ENCODE results near the gene CIB4.

The CIB4 gene

GRCh38 chr2:26640781-26641564 is at the start of gene CIB4:
TSS of gene CIB4 (minus strand) at chr2:26641366. CDS start at chr2:26641314, 52 bp downstream.
- DNase-seq (ENCODE audit: low spot score): no peak

GRCh38 chr2:26687801-26688200 is 46.6 kb upstream of the CIB4 start:
- no peak for DNase-seq (ENCODE audit: low spot score)

GRCh38 chr2:26687328-26687727 is 46.2 kb upstream of the CIB4 start:
- no peak for DNase-seq (ENCODE audit: low spot score)

GRCh38 chr2:26685989-26686839 is 45.0 kb upstream of the CIB4 start:
- DNase-seq (ENCODE audit: low spot score): no peak

GRCh38 chr2:26685341-26685740 is 44.2 kb upstream of the CIB4 start:
- no peak for DNase-seq (ENCODE audit: low spot score)

- no peak for DNase-seq (ENCODE audit: low spot score)
These were observed 42.4 kb upstream of the CIB4 start for GRCh38 chr2:26683583-26683982.

- no peak for DNase-seq (ENCODE audit: low spot score)
These were observed 41.0 kb upstream of the CIB4 start for GRCh38 chr2:26682155-26682554.

GRCh38 chr2:26681656-26682055 is 40.5 kb upstream of the CIB4 start:
- DNase-seq (ENCODE audit: low spot score): no peak

GRCh38 chr2:26679867-26680266 is 38.7 kb upstream of the CIB4 start:
- no peak for DNase-seq (ENCODE audit: low spot score)

GRCh38 chr2:26678035-26678434 is 36.9 kb upstream of the CIB4 start:
- DNase-seq (ENCODE audit: low spot score): no peak

- DNase-seq (ENCODE audit: low spot score): no peak
These were observed 34.6 kb upstream of the CIB4 start for GRCh38 chr2:26675651-26676255.

- no peak for DNase-seq (ENCODE audit: low spot score)
These were observed 33.6 kb upstream of the CIB4 start for GRCh38 chr2:26674771-26675170.

GRCh38 chr2:26674002-26674751 is 33.0 kb upstream of the CIB4 start:
- DNase-seq (ENCODE audit: low spot score): no peak

- no peak for DNase-seq (ENCODE audit: low spot score)
These were observed 31.7 kb upstream of the CIB4 start for GRCh38 chr2:26672818-26673393.

- no peak for DNase-seq (ENCODE audit: low spot score)
These were observed 31.1 kb upstream of the CIB4 start for GRCh38 chr2:26672112-26672817.

GRCh38 chr2:26671691-26672090 is 30.5 kb upstream of the CIB4 start:
- no peak for DNase-seq (ENCODE audit: low spot score)

- no peak for DNase-seq (ENCODE audit: low spot score)
These were observed 29.8 kb upstream of the CIB4 start for GRCh38 chr2:26670931-26671460.

GRCh38 chr2:26670171-26670570 is 29.0 kb upstream of the CIB4 start:
- DNase-seq (ENCODE audit: low spot score): no peak

- no peak for DNase-seq (ENCODE audit: low spot score)
These were observed 27.9 kb upstream of the CIB4 start for GRCh38 chr2:26668856-26669750.

GRCh38 chr2:26668041-26668440 is 26.9 kb upstream of the CIB4 start:
- no peak for DNase-seq (ENCODE audit: low spot score)
